ENCODE results near the gene NAP1L5.

DNA sequence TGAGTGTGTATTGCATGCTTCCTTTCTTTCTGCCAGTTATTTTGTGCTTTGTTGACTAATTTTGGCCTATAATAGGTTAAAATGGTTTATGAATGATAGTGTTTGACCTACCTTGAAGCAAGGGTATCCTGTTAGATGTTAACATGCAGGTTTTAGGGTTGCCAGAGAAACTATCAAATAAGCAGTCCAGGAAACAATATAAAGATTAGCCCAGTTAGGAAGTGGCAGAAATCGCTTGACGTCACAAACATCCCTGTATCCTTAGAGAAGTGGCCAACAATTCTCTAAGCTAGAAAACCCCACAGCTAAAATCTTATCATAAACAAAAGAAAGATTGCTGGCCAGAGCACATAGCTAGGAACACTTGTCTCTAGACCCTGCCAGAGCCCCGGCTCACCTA is 3.8 kb downstream of the NAP1L5 start:
- TF ChIP-seq CTCF (IDR thresholded peaks at IDR 0.05) (no peak), POLR2A (IDR thresholded peaks at IDR 0.05) (no peak), EP300 (IDR thresholded peaks at IDR 0.05) (no peak), POLR2AphosphoS5 (IDR thresholded peaks at IDR 0.05) (no peak)

Measured in stomach (tissue), 4 donors.